ENCODE measurements around the gene CD300LG. TPM values are rescaled to one million over a fixed set of nuclear protein-coding genes. Genes with fewer than 3 reads are reported as not detected.
"Not testable (repeated sequence)": the region's sequence is repeated elsewhere in the genome, so short reads cannot be mapped to it uniquely, and the experiment has no call there.

Gene CD300LG
- total RNA-seq, 1 experiment from 2014 or later, result not detected

DNA sequence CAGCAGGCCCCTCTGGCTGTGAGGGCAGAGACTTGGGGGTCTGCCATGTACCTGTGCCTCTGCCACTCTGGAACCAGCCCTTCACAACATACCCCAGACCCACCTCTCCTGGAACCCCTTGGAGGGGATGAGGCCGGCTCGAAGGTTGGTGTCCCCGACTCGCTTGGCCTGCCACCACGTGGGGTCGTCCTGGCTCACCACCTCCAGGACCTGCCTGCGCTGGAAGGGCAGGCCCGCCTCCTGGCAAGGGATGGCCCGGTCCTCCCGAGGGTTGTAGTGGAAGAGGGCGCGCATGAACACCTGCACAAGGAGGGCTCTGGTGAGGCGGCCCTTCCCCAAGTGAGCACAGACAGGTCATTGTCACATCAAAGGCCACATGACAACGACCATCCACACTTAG is 26.2 kb upstream of the CD300LG start:
- in situ Hi-C loops (cut with HindIII; ENCODE audit: low pct_unique_long_range_greater_than_20kb, low sequenced_read_pairs), result no loop called here
- DNase-seq (ENCODE audit: low read depth, low spot score), result no peak

DNA sequence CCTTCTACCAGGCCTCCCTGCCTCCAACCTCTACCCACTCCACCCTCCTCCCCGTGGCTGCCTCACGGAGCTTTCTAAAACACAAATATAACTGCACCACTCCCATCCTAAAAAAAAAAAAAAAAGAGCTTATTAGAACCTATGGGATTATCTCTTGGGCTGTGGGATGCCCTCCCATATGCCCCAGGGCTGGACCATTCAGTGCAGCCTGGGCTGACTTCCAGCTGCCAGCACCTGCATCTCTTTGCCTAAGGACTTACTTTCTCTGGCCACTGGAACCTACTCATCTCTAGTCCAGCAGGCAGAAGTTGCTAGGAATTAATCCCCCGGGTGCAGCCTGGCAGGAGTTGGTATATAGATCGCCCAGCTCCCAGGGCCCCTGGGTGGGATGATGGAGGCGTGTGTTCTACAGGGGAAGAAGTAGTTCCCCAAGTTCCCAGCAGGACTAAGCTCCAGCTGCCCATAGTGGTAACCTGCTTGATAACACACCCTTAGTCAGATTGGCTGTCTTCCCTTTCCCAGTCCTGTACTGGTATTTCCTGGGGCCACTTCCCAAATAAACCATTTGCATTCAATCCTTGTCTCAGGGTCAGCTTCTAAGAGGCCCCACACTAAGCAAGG is 24.3 kb upstream of the CD300LG start:
- DNase-seq (ENCODE audit: low read depth, low spot score), result no peak
- in situ Hi-C loops (cut with HindIII; ENCODE audit: low pct_unique_long_range_greater_than_20kb, low sequenced_read_pairs), result no loop called here

- no peak for DNase-seq (ENCODE audit: low read depth, low spot score)
- in situ Hi-C loops (cut with HindIII; ENCODE audit: low pct_unique_long_range_greater_than_20kb, low sequenced_read_pairs), result no loop called here
Measured at GRCh38 chr17:43823350-43824084, 23.5 kb upstream of the CD300LG start.

DNA sequence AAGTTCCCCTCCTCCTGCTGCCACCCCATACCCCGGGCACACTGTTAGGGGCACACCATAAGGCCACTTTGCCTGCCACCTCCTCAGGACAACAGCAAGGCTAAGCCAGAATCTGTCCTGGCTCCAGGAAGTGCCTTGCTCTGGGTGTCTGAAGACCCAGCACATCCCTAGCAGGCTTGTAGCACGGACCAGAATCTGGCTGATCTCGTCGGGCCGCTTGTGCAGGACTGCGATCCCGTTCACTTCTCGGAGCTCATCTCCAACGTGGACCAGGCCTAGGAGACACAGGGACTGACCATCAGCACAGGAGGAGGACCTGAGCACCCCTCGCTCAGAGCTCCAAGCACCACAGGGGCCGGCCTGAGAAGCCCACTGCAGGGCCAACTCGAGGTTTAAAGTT is 21.4 kb upstream of the CD300LG start:
- in situ Hi-C loops (cut with HindIII; ENCODE audit: low pct_unique_long_range_greater_than_20kb, low sequenced_read_pairs), result no loop called here
- no peak for DNase-seq (ENCODE audit: low read depth, low spot score)

DNA sequence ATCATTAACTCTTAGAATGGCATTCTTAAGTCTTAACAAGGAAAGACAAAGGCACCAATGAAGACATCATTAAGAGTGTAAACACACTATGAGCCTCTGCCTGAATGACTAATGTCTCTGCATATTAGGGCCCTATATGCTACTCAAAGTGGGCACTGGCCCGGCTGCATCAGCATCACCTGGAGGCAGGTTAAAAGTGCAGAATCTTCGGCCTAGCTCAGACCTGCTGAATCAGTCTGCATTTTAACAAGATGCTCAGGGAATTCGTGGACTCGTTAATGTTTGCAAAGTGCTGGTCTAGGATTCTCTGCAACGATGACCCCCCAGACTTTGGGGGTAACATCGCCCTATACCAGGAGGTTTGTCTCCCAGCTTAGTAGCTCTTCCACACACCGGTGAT is 20.8 kb upstream of the CD300LG start:
- DNase-seq (ENCODE audit: low read depth, low spot score), result no peak
- in situ Hi-C loops (cut with HindIII; ENCODE audit: low pct_unique_long_range_greater_than_20kb, low sequenced_read_pairs), result no loop called here

DNA sequence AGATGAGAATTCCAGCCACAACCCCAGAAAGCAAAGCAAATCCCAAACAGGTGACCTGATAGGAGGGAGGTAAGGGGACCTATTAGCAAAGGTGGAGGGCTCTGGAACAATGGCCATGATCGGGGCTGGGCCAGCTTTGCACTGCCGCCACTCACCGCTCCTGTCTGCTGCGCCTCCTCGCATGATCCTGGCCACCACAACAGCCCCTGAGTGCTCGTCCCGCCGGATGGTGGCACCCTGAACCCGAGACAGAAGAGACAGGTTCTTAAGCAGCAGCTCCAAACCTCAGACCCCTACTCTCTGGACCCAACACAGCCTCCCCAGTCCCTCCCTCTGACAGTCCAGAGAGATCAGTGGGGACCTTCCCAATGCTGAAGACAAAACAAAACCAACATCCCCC is 19.4 kb upstream of the CD300LG start:
- in situ Hi-C loops (cut with HindIII; ENCODE audit: low pct_unique_long_range_greater_than_20kb, low sequenced_read_pairs), result no loop called here
- DNase-seq (ENCODE audit: low read depth, low spot score), result no peak

- DNase-seq (ENCODE audit: low read depth, low spot score), result no peak
- in situ Hi-C loops (cut with HindIII; ENCODE audit: low pct_unique_long_range_greater_than_20kb, low sequenced_read_pairs), result no loop called here
Measured at GRCh38 chr17:43829738-43830137, 17.2 kb upstream of the CD300LG start.

- in situ Hi-C loops (cut with HindIII; ENCODE audit: low pct_unique_long_range_greater_than_20kb, low sequenced_read_pairs), result no loop called here
Measured at GRCh38 chr17:43830510-43831140, 16.4 kb upstream of the CD300LG start.

DNA sequence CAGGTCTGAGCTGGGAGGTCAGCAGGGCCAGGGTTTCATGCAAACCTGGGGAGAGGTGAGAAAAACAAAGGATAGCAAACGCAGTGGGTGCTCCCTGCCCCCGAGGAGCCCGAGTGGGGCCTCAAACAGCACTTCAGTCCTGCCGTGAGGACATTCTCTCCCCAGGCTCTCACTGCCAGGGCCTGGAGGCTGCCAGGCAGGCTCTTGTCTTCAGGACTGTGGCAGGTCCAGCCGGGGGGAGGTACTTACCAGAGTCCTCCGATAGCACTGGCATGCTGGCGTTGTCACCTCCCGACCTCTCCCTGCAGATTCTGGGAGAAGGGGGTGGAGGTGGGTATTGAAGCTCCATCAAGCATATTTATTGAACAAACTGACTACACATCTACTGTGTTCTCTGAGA is 15.3 kb upstream of the CD300LG start:
- no peak for DNase-seq (ENCODE audit: low read depth, low spot score)
- in situ Hi-C loops (cut with HindIII; ENCODE audit: low pct_unique_long_range_greater_than_20kb, low sequenced_read_pairs), result no loop called here

More at GRCh38 chr17:43830510-43831140, 16.4 kb upstream of the CD300LG start:
- DNase-seq (ENCODE audit: low read depth, low spot score), result no peak

GRCh38 chr17:43832168-43832975 is 14.6 kb upstream of the CD300LG start:
- in situ Hi-C loops (cut with HindIII; ENCODE audit: low pct_unique_long_range_greater_than_20kb, low sequenced_read_pairs), result no loop called here
- DNase-seq (ENCODE audit: low read depth, low spot score), result peak; percentile 37

- peak; percentile 64 for DNase-seq (ENCODE audit: low read depth, low spot score)
- in situ Hi-C loops (cut with HindIII; ENCODE audit: low pct_unique_long_range_greater_than_20kb, low sequenced_read_pairs), result no loop called here
Measured at GRCh38 chr17:43832976-43833829, 13.8 kb upstream of the CD300LG start, which contains the start of gene MPP3. MPP3 (minus strand) TSS chr17:43833146; CDS start chr17:43831906, 1,240 bp downstream.

GRCh38 chr17:43834106-43834505 is 12.9 kb upstream of the CD300LG start:
- no peak for DNase-seq (ENCODE audit: low read depth, low spot score)
- in situ Hi-C loops (cut with HindIII; ENCODE audit: low pct_unique_long_range_greater_than_20kb, low sequenced_read_pairs), result no loop called here

DNA sequence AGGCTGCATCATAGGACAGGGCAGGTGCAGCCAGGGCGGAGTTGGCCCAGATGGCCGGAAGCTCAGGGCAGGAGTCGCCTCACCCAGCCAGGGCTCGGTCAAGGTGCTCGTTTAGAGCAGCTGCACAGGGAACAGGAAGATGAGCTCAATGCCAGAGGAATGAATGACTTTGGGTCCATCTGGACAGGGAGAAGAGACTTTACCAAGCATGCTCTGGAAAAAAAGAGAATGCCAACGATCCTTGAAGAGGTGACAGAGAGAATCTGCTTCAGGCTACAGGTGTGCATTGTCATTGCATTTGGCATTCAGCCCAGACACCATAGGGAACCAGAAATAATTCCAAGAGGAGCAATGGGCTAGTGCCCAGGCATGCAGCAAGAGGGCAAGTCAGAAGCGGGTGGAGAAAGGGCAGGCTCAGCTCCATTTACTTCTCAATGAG is 7.3 kb upstream of the CD300LG start:
- peak; percentile 14 for DNase-seq (ENCODE audit: low read depth, low spot score)
- in situ Hi-C loops (cut with HindIII; ENCODE audit: low pct_unique_long_range_greater_than_20kb, low sequenced_read_pairs), result no loop called here

DNA sequence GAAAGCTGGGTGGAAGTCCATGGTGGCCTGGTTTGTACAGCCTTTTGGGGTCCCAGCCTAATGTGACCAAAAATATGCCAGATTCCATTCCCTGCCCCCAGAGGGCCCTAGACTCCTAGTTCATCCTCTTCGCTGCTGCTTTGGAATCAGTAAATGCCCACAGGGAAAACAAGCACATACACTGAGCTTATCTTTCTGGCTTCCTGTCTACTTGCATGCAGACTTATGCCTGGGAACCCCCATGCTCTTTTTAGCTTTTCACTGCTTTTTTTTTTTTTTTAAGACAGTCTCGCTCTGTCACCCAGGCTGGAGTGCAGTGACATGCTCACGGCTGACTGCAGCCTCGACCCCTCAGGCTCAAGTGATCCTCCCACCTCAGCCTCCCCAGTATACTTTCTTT is 6.2 kb upstream of the CD300LG start:
- in situ Hi-C loops (cut with HindIII; ENCODE audit: low pct_unique_long_range_greater_than_20kb, low sequenced_read_pairs), result no loop called here
- peak; percentile 78 for DNase-seq (ENCODE audit: low read depth, low spot score)

GRCh38 chr17:43841282-43841681 is 5.7 kb upstream of the CD300LG start:
- DNase-seq (ENCODE audit: low read depth, low spot score), result no peak
- in situ Hi-C loops (cut with HindIII; ENCODE audit: low pct_unique_long_range_greater_than_20kb, low sequenced_read_pairs), result no loop called here

- DNase-seq (ENCODE audit: low read depth, low spot score); in situ Hi-C loops (cut with HindIII; ENCODE audit: low pct_unique_long_range_greater_than_20kb, low sequenced_read_pairs): not testable (repeated sequence)
Measured at GRCh38 chr17:43842091-43842974, 4.6 kb upstream of the CD300LG start.
